OCI-LY1 (cell line): Measurements from ENCODE around the gene KCNIP2.

Experiments used
- H2AFZ ChIP-seq: fragments of 200-600 bp; sonication (generic), shearing (Covaris generic); 2 replicates; pipeline ENCODE4 v1.6.0; 2014; ENCODE audit warnings: antibody characterized with exemption, mild to moderate bottlenecking, low read length
- H3F3A ChIP-seq: fragments of 200-600 bp; sonication (generic), shearing (Covaris generic); 2 replicates; pipeline ENCODE4 v1.6.0; 2014; ENCODE audit warnings: mild to moderate bottlenecking, antibody characterized with exemption, low read length, moderate library complexity; ENCODE audit not compliant: insufficient read depth
- H3K27ac ChIP-seq: fragments of 200-600 bp; sonication (generic); 2 replicates; pipeline ENCODE4 v1.5.1; 2014; ENCODE audit warnings: low read length, mixed run types, mild to moderate bottlenecking, low read depth; ENCODE audit not compliant: poor library complexity, severe bottlenecking
- H3K27me3 ChIP-seq: fragments of 200-600 bp; sonication (generic); 2 replicates; pipeline ENCODE4 v1.6.0; 2014; ENCODE audit warnings: antibody characterized with exemption, mild to moderate bottlenecking, low read length, moderate library complexity; ENCODE audit not compliant: insufficient read depth
- H3K36me3 ChIP-seq: fragments of 200-600 bp; sonication (generic); 2 replicates; pipeline ENCODE4 v1.6.1; 2014; ENCODE audit warnings: mild to moderate bottlenecking, antibody characterized with exemption, low read length, moderate library complexity, mixed read lengths; ENCODE audit not compliant: insufficient read depth
- H3K4me1 ChIP-seq: fragments of 200-600 bp; sonication (generic); 2 replicates; pipeline ENCODE4 v1.5.1; 2014; ENCODE audit warnings: mild to moderate bottlenecking, low read length, moderate library complexity; ENCODE audit not compliant: insufficient read depth, severe bottlenecking
- H3K4me2 ChIP-seq: fragments of 200-600 bp; sonication (generic), shearing (Covaris generic); 2 replicates; pipeline ENCODE4 v1.6.1; 2014; ENCODE audit warnings: low read length
- H3K4me3 ChIP-seq: fragments of 200-600 bp; sonication (generic); 2 replicates; pipeline ENCODE4 v1.5.1; 2014; ENCODE audit warnings: low read length, low read depth, mild to moderate bottlenecking, mixed read lengths; ENCODE audit not compliant: poor library complexity, severe bottlenecking
- H3K79me2 ChIP-seq: fragments of 200-600 bp; shearing (Covaris generic); 2 replicates; pipeline ENCODE4 v1.6.1; 2016; ENCODE audit warnings: mixed run types, low read length, mixed read lengths; ENCODE audit not compliant: insufficient read depth
- H3K9ac ChIP-seq: fragments of 200-600 bp; sonication (generic), shearing (Covaris generic); 2 replicates; pipeline ENCODE4 v1.6.1; 2014; ENCODE audit warnings: mild to moderate bottlenecking, low read length, mixed read lengths
- H3K9me2 ChIP-seq: fragments of 200-600 bp; sonication (generic), shearing (Covaris generic); 2 replicates; pipeline ENCODE4 v1.6.1; 2014; ENCODE audit warnings: low read depth, mild to moderate bottlenecking, low read length, mixed read lengths
- H3K9me3 ChIP-seq: fragments of 200-600 bp; shearing (Covaris generic); 2 replicates; pipeline ENCODE4 v1.6.1; 2014; ENCODE audit warnings: low read length, mixed read lengths
- H4K20me1 ChIP-seq: fragments of 200-600 bp; sonication (generic), shearing (Covaris generic); 2 replicates; pipeline ENCODE4 v1.6.0; 2016; ENCODE audit warnings: mild to moderate bottlenecking, low read length; ENCODE audit not compliant: insufficient read depth
- CTCF ChIP-seq: fragments of 200-600 bp; sonication (generic), shearing (Covaris generic); IDR thresholded peaks from 2 replicates; pipeline ENCODE4 v1.5.1; 2017; ENCODE audit warnings: mild to moderate bottlenecking, antibody characterized with exemption, low read length, moderate library complexity, mixed read lengths
- EZH2 ChIP-seq: fragments of 200-600 bp; sonication (generic), shearing (Covaris generic); IDR thresholded peaks from 2 replicates; pipeline ENCODE4 v1.8.0; 2017; ENCODE audit warnings: borderline replicate concordance, mixed run types, mild to moderate bottlenecking, antibody characterized with exemption, low read length, moderate library complexity, mixed read lengths

KCNIP2 gene

GRCh38 chr10:101850749-101851148 lies 7.1 kb upstream of the KCNIP2 start:
- H3F3A ChIP-seq = no peaks in the 10 kb centered on the region
- H3K27ac ChIP-seq = no peak overlapping the region
- H3K79me2 ChIP-seq = no peaks in the 10 kb centered on the region
- no peak overlapping the region for H3K9ac ChIP-seq
- no peaks in the 10 kb centered on the region for H3K27me3 ChIP-seq
- no peak overlapping the region for H3K4me3 ChIP-seq
- no peak overlapping the region for H3K4me2 ChIP-seq
- no peaks in the 10 kb centered on the region for H3K4me1 ChIP-seq
- H4K20me1 ChIP-seq = no peaks in the 10 kb centered on the region
- no peaks in the 10 kb centered on the region for H3K9me3 ChIP-seq
- no peaks in the 10 kb centered on the region for H3K36me3 ChIP-seq
- H3K9me2 ChIP-seq = no peaks in the 10 kb centered on the region
- no peak overlapping the region for H2AFZ ChIP-seq
- TF ChIP-seq CTCF = no peak
- TF ChIP-seq EZH2 = no peak

GRCh38 chr10:101848894-101849351 lies 5.3 kb upstream of the KCNIP2 start:
- no peaks in the 10 kb centered on the region for H3K9me2 ChIP-seq
- no peak overlapping the region for H2AFZ ChIP-seq
- no peak overlapping the region for H3K27ac ChIP-seq
- TF ChIP-seq CTCF = no peak
- TF ChIP-seq EZH2 = no peak
- no peaks in the 10 kb centered on the region for H3K27me3 ChIP-seq
- H3K4me1 ChIP-seq = peaks cover 4% of the 10 kb centered on the region
- no peaks in the 10 kb centered on the region for H3F3A ChIP-seq
- no peak overlapping the region for H3K9ac ChIP-seq
- no peaks in the 10 kb centered on the region for H4K20me1 ChIP-seq
- no peaks in the 10 kb centered on the region for H3K9me3 ChIP-seq
- no peaks in the 10 kb centered on the region for H3K36me3 ChIP-seq
- H3K4me2 ChIP-seq = no peak overlapping the region
- no peaks in the 10 kb centered on the region for H3K79me2 ChIP-seq
- H3K4me3 ChIP-seq = no peak overlapping the region

- H3K4me3 ChIP-seq = no peak overlapping the region
- peaks cover 5% of the 10 kb centered on the region for H3K4me1 ChIP-seq
- H3K4me2 ChIP-seq = no peak overlapping the region
- H3K27me3 ChIP-seq = no peaks in the 10 kb centered on the region
- H4K20me1 ChIP-seq = no peaks in the 10 kb centered on the region
- H3K9me2 ChIP-seq = no peaks in the 10 kb centered on the region
- no peaks in the 10 kb centered on the region for H3K9me3 ChIP-seq
- no peak overlapping the region for H2AFZ ChIP-seq
- no peak overlapping the region for H3K9ac ChIP-seq
- TF ChIP-seq EZH2 (no peak), CTCF (no peak)
- H3K79me2 ChIP-seq = no peaks in the 10 kb centered on the region
- H3K36me3 ChIP-seq = no peaks in the 10 kb centered on the region
- H3F3A ChIP-seq = no peaks in the 10 kb centered on the region
- no peak overlapping the region for H3K27ac ChIP-seq
These were observed 4.8 kb upstream of the KCNIP2 start for GRCh38 chr10:101848408-101848807.
